Left ventricle myocardium superior (tissue), 1 donor: ENCODE results near the gene TCHP. TPM values are rescaled to one million over a fixed set of nuclear protein-coding genes. Genes with fewer than 3 reads are reported as not detected.
A peak's percentile ranks its signal among the peaks of the same experiment; 100 is the strongest.
"Not testable (repeated sequence)": the region's sequence is repeated elsewhere in the genome, so short reads cannot be mapped to it uniquely, and the experiment has no call there.

Experiments
- ATAC-seq: fragments of 200-7000 bp; cut with Tn5 transposase; one replicate; pipeline ENCODE4 v1.9.1; 2020; ENCODE audit warnings: mild to moderate bottlenecking, moderate library complexity
- DNase-seq: peaks from one replicate; pipeline ENCODE4 v3.0.0-alpha.2; 2020
- intact Hi-C: fragments of 100-400 bp; cut with micrococcal nuclease; formaldehyde crosslinking; loops from one replicate; pipeline ENCODE4 v1.11.0; 2022
- total RNA-seq: library from RNA; stranded (reverse); fragmentation: NEBNext Ultra II Directional; extraction: Animal tissue kit (Norgen Biotek cat#: 25700); gene quantifications from one replicate; pipeline ENCODE4 v1.2.1, GENCODE V29; 2021
- donor health status: DM: no; HTN: yes; CAD: no; lungs with severe emphysema.

The TCHP gene
- total RNA-seq, 1 donor from 2014 or later: 11.4 TPM

DNA sequence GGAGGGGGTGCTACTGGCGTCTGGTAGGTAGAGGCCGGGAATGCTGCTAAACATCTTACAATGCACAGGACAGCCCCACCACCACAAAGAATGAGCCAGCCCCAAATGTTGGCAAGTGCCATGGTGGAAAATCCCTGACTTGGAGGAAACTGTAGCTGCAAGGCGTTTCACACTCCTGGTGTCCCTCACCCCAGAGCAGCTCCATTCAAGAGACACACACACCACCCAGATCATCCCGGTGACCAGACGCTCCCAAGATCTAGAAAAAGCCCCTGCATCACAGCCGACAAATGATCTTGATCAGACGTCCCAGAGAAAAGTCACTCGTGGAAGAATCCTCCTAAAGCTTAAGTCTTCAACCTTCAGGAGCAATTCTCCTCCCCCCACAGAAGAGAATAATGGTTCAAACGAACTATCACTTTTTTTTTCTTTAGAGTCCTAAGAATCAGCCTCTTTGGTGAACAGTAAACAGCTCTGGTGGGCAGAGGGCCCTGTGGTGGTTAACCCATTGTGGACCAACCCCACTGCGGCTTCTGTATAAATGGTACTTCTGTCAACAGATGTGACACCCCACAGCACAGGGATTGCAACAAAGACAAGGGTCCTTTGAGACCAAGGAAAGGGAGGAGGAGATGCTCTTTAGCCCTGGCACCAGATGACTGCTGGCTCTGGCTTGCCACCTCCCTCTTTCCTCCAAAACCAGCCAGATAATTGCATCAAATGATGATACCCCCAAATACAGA lies 22.4 kb upstream of the TCHP start:
- ATAC-seq: no peak
- DNase-seq: no peak
- intact Hi-C loops: no loop called here

DNA sequence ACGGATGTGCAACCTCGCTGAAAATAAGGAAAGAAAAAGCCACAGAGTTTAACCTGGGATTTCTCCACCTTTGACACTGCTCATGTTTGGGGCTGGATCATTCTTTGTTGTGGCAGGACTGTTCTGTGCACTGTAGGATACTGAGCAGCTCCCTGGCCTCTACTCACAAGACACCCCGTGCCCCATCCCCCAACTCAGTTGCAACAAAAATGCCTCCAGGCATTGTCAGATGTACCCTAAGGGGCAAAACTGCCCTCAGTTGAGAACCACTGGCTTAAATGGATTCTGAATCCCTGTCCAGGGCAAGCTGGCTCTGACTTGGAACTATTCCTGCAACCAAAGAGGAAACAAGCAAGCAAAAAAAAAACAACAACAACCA lies 21.8 kb upstream of the TCHP start:
- intact Hi-C loops: no loop called here
- no peak for DNase-seq
- no peak for ATAC-seq

DNA sequence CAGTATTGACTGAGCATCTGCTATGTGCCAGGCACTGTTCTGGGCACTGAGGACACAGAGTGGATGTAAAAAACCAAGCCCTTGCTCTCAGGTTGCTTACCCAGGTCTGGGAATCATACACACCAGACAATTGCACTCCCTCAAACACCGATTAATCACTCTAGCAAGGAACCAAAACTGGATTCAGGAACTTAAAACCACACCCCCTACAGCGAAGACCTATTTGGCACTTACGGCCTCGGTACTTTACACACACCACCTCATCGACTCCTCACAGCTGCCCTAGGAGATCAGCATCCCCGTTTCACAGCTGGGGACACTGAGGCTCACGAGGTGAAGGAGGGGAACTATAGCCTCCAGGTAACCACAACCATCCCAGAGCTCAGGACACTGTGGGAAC lies 21.3 kb upstream of the TCHP start:
- intact Hi-C loops: no loop called here
- ATAC-seq (no peak), DNase-seq (no peak)

DNA sequence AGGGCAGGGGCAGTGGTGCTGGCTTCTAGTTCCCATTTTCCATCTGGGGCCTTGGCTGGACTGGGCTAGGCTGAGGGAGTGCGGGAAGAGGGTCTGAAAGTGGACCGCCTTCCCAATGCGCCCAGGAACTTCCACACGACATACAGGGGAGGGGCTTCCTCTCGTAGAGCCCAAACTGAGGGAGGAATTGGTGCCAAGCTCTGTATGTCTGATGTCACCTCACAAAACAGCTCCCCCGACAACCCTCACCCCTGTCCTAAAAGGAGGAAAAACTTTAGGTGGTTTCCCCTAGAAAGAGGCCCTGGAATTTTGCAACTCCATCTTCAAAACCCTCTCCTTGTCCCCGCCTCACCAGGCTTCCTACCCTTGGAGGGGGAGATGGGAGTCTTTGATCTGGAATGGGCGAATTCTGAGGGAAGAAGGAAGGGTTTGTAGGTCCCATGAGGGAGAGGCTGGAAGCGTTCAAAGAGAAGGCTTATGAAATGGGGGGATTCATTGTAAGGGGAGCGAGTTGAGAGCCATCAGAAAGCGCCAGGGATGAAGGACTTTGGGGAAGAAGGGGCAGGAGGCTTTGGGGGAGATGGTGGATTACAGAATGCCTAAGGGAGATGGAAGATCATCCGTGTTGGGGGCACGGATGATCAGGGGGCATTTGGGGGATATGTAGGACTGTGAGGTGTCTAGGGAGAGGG lies 20.6 kb upstream of the TCHP start:
- intact Hi-C loops: no loop called here
- ATAC-seq: no peak
- no peak for DNase-seq

DNA sequence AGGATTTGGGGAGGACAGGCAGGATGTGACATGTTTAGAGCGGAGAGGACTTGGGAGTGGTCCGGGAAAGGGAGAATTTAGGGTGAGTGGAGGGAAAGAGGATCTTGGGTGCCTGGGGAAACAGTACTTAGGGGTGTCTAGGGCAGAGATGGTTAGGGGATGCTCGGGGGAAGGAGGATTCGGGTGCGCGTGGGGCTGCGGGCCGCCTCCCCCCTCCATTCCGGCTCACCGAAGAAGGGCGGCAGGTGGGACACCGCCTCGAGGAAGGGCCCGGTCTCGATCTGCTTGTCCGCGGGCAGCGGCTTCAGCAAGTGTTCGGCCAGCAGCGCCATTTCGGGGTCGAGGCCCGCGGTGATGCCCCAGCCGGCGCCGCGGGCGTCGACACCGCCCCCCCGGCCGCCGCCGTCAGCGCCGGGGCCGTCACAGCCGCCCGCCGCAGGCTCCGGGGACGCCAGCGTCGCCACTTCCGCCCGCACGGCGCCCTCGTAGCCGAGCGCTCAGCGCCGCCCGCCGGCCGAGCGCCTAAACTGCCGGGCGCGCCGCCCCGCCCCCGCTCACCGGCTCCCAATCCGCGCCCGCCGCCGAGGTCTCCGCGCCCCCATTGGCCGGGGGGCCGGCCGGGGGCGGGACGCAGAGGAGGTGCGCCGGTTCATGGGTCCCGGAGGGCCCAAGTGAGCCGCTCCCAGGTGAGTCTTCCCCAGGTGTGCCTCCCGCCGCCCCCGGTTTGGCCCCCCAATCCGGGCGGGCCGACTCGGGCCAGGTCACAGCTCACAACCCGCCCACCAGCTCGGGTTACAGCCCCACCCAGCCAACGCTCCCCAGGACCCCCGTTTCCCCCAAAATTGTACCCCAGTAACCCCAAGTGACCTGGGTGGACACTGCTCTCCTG lies 19.8 kb upstream of the TCHP start, which contains the start of gene GLTP:
Gene GLTP, minus strand, starts transcription at position 499 of the 889 bp plus-strand sequence. Its CDS starts 167 bp downstream, at position 332.
- intact Hi-C loops: no loop called here
- peak; percentile 94 for DNase-seq
- peak; percentile 99 for ATAC-seq

DNA sequence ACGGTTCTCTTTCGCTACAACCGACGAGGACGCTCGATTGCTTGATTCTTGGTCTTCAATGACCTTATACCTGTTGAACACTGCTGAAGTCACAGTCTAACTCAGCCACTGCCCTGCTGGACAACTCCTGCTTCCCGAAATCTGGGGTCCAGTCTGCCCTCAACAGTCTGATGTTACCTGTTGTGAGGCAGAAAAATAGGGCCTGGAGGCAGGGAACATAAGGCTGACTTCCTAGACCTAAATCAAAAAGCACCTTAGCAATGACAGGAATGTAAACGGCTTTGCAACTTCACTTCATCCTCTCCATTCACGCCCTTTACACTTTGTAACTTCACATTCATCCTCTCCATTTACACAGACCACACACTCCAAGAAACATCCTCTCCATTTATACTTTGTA lies 19.1 kb upstream of the TCHP start:
- peak; percentile 3 for ATAC-seq
- intact Hi-C loops: no loop called here

DNA sequence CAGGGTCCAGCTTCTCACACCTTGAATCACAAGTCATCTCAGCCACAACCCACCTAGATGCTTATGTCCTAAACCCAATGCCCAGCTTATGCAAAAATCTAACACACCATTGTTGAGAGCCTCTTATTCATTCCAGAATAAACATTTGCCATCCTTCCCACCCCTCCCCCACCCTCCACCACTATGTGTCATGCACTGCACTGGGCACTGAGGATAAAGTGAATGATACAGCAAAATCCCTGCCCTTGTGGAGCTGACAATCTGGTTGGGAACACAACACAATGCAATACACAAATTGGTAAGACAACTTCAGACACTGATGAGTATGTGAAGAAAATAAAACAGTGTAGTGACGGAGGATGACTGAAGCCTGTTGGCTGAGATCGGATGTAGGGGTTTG lies 18.3 kb upstream of the TCHP start:
- intact Hi-C loops: no loop called here
- DNase-seq (no peak), ATAC-seq (no peak)

More for the DNA sequence above, 19.1 kb upstream of the TCHP start:
- DNase-seq: no peak

DNA sequence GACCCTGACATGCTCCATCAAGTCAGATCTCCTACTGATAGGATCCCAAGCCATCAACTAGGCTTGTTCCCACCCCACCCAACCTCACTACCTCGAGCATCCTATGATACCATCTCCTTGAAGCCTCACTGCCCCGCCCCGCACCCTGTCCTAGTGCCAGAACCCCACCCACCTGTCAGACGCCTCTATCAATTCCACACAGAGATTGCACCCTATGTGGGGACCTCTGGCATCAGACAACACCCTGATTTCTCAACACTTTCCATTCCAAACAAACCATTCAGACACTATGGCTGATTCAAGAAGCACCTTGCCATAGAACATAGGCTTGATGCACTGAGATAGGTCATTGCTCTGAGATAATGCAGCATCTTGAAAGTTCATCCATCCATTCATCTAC lies 16.6 kb upstream of the TCHP start:
- intact Hi-C loops: no loop called here

DNA sequence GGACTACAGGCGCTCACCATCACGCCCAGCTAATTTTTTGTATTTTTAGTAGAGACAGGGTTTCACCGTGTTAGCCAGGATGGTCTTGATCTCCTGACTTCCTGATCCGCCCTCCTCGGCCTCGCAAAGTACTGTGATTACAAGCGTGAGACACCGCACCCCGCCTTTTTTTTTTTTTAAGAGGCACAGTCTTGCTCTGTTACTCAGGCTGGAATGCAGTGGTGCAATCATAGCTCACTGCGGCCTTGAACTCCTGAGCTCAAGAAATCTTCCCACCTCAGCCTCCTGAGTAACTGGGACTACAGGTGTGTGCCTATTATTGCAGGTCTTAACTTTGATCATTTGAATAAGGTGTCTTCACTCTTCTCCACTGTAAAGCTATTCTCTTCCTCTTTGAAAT lies 14.5 kb upstream of the TCHP start:
- no peak for DNase-seq
- no peak for ATAC-seq
- intact Hi-C loops: no loop called here

More for the DNA sequence above, 16.6 kb upstream of the TCHP start:
- no peak for ATAC-seq
- no peak for DNase-seq

DNA sequence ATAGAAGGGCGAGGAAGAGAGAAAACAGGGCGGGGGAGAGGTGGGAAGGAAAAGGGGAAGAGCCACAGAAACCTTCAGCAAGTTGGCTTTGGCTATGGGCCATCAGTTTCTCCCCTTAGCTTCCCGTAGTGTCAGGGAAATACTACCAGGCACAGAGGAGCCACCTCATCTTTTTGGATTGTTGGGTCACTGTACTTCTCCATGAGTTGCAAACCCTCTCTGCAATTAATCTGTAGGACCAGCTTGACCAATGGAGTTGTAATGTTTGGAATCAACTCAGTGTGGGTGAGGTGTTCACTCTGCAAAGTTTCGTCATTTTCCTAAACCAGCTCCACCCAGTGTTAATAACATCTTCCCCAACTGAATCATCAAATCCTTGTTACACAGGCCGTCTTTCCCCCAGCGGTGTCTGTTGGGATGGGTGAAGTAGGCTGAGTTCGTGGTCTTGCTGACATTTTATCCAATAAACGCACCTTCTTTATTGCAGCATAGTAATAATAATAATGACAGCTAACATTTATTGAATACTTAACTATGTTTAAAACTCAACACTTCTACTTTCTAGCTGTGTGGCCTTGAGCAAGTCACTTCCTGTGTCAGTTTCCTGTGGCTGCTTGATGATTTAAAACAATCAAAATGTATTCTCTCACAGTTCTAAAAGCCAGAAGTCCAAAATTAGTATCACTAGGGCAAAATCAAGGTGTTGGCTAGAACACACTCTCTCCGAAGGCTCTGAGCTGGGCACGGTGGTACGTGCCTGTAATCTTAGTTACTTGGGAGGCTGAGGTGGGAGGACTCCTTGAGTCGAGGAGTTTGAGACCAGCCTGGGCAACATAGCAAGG lies 11.7 kb upstream of the TCHP start:
- ATAC-seq (peak; percentile 72), DNase-seq (no peak)
- intact Hi-C loops: no loop called here

DNA sequence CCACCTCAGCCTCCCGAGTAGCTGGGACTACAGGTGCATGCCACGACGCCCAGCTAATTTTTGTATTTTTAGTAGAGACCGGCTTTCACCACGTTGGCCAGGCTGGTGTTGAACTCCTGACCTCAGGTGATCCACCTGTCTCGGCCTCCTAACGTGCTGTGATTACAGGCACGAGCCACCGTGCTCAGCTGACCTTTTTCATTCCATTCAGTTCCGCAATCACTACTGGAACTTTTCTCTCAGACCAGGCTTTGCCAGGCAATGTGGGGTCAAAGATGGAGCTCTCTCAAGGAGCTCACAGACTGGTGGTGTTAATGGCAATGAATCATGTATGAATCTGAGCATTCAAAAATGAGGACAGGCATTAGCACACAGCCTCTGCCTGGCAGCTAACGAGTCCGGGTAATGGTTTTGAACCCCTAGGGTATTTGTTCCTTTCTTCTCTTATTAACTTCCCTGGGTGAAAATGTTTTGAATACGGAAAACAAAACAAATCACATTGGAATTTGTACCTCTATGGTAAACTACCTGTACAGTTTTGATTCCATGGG lies 9.4 kb upstream of the TCHP start:
- ATAC-seq (no peak), DNase-seq (no peak)
- intact Hi-C loops: no loop called here

DNA sequence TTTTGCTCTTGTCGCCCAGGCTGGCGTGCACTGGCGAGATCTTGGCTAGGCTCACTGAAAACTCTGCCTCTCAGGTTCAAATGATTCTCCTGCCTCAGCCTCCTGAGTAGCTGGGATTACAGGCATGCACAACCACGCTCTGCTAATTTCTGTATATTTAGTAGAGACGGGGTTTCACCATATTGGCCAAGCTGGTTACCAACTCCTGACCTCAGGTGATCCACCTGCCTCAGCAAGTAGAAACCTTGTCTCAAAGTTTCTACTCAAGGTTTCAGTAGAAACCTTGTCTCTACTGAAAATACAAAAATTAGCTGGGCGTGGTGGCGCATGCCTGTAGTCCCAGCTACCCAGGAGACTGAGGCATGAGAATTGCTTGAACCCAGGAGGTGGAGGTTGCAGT lies 8.3 kb upstream of the TCHP start:
- ATAC-seq, intact Hi-C loops, DNase-seq: not testable (repeated sequence)

DNA sequence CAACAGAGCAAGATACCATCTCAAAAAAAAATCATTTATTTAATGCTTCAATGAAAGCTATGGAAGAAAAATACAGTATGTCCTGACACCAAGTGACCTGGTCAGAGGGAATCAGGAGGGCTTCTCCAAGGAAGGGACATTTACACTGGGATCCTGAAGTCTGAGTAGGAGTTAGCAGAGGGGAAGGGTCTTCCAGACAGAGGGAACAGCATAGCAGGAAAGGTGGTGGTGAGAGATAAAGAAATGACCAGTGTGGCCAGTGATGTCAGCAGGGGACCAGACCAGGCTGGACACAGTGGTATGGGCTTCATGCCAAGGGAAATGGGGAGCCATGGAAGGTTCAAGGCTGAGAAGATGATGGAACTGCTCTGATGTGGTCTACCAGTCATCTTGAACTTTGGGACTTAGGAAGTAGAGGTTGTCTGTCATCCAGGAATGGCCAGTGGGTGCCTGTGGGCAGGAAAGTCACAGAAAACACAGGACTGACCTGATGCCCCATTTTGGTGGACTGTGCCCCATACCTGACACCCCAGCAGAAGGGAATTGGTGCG lies 7.8 kb upstream of the TCHP start:
- ATAC-seq (no peak), DNase-seq (no peak)

DNA sequence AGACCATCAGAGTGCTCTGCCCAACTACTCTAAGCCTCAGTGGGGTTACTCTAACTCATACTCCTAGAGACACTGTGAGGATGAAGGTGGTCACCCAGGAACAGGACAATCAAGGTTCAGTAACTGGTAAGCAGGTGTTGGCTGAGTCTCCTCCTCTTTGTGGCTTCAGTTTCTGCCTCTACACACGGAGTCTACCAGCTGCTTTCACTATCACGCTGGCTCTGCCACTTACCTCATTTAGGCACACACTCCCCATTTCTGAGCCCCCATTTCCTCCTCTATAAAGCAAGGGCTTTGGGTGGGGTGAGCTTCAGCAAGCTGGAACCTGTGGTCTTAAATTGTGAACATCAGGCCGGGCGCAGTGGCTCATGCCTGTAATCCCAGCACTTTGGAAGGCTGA lies 7.3 kb upstream of the TCHP start:
- intact Hi-C loops: no loop called here
- no peak for ATAC-seq
- DNase-seq: no peak

More for the DNA sequence above, 7.8 kb upstream of the TCHP start:
- intact Hi-C loops: no loop called here

DNA sequence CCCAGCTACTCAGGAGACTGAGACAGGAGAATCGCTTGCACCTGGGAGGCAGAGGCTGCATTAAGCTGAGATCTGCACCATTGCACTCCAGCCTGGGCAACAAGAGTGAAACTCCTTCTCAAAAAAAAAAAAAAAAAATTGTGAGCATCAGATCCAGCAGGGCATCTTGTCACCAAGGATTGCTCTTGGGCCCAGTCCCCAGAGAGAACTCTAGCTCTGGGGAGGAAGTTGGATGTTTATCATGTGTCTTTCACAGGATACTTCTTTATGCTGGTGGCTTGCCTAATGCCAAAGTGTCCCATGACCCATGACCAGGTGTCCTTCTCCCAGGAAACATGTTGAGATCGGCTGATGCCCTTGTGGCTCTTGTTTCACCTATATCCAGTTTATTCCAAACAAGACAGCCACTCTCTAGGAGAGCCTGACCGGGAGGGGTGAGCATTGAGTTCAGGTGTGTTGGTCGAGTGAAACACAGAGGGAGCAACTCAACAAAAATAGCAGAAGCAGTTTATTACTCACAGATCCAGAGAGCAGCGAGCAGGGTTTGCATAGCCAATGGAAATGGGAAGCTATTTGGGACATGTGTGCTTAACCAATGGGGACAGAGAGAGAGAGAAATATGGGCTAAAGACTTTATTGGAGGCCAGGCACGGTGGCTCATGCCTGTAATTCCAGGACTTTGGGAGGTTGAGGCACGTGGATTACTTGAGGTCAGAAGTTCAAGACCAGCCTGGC lies 6.6 kb upstream of the TCHP start:
- no peak for ATAC-seq
- intact Hi-C loops: no loop called here
- DNase-seq: no peak

DNA sequence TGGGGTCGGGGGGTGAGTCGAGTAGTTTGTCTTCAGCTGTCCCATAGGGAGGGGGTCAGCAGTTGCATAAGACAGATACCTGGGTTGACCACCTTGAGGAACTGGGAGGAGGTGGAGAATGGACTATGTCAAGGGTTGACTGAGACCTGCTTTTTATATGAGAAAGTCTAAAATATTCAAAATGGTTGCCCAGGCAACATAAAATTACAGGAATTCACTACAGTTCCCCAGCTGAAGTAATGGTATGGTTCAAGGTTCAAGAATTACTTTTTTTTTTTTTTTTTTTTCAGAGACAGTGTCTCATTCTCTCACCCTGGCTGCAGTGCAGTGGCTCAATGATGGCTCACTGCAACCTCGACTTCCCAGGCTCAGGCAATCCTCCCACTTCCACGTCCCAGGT lies 5.1 kb upstream of the TCHP start:
- intact Hi-C loops: no loop called here
- no peak for ATAC-seq
- no peak for DNase-seq

DNA sequence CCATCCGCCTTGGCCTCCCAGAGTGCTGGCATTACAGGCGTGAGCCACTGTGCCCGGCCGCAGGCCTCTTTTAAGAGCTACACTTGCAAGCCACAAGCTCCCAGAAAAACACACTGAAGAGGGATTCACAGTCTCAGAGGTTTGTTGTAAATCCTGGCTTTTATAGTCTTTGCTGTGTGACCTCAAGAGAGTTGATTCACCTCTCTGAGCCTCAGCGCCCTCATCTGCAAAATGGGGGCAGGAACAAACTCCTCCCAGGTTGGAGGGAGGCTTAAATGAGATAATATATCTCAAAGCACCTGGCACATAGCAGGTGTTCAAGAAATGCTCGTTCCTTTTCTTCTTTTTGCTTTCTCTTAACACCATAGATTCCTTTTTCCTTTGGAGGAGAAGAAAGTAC lies 3.9 kb upstream of the TCHP start:
- DNase-seq (no peak), ATAC-seq (no peak)
- intact Hi-C loops: no loop called here

DNA sequence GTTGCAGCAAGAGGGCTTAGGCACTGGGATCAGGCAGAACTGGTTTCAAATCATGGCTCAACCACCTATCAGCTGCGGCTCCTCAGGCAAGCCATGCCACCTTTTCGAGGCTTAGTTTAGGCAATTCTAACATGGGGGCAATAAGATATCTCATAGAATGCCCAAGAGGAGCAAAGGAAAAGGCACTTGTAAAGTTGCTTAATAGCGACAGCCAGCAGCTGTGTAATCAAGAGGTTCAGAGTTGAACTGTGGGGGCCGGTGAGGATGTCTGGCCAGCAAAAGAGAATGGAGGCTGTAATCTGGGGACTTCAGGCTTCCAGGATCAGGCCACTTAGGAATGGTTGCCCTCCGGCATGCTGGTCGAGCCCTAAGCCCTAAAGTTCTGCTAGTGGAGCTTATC lies 3.0 kb upstream of the TCHP start:
- intact Hi-C loops: no loop called here
- ATAC-seq: no peak
- no peak for DNase-seq
